HCT116 (cell line): Measurements from ENCODE around the gene GP1BB. TPM values are rescaled to one million over a fixed set of nuclear protein-coding genes. Genes with fewer than 3 reads are reported as not detected.

Experiments used
- ATAC-seq: fragments of 200-7000 bp; cut with Tn5 transposase; 2 replicates; pipeline ENCODE4 v1.9.1; 2020; ENCODE audit warnings: mild to moderate bottlenecking, moderate library complexity
- BruUV-seq: library from RNA; stranded (reverse); fragments of 400-500 nt; replicated peaks from 2 replicates; lab custom pipeline; 2021; lab: Mats Ljungman, UMichigan
- CTCF ChIA-PET: fragments of 300-600 bp; sonication (Branson Sonifier 250); formaldehyde crosslinking; loops from one replicate; lab custom pipeline; 2021; ENCODE audit warnings: antibody characterized with exemption; lab: Charles Lee
- POLR2A ChIA-PET: fragments of 300-600, 350-600 bp; sonication (Branson Sonifier 250); formaldehyde crosslinking; loops from one replicate; lab custom pipeline; 2021; ENCODE audit warnings: antibody characterized with exemption; lab: Charles Lee
- RAD21 ChIA-PET, 2 experiments: fragments of 300-600 bp; sonication (Branson Sonifier 250); formaldehyde crosslinking; loops; one replicate each; lab custom pipeline; 2023; ENCODE audit warnings: low total read pairs in 2 of 2; ENCODE audit not compliant: uncharacterized antibody in 2 of 2, unreplicated experiment in 2 of 2, low non-redundant PET in 1 of 2; lab: Charles Lee
- DNase-seq: peaks from one replicate; pipeline ENCODE4 v3.0.0-alpha.2; 2010; ENCODE audit warnings: low read depth, low spot score
- H2AFZ ChIP-seq: fragments of 200-600 bp; shearing (Covaris generic), sonication (generic); 2 replicates; pipeline ENCODE4 v1.6.1; 2017; ENCODE audit warnings: low read depth, mixed run types, mixed read lengths, antibody characterized with exemption, low read length; ENCODE audit not compliant: poor library complexity, severe bottlenecking
- H3K27ac ChIP-seq: 2 replicates; pipeline ENCODE4 v1.5.1; 2012; ENCODE audit warnings: low read depth, low read length
- H3K27me3 ChIP-seq: fragments of 200-600 bp; sonication (generic); 2 replicates; pipeline ENCODE4 v1.6.1; 2016; ENCODE audit warnings: mixed run types, low read length, mixed read lengths; ENCODE audit not compliant: insufficient read depth
- H3K36me3 ChIP-seq, 2 experiments: fragments of 200-500 bp in 1 of 2; fragments of 200-600 bp in 1 of 2; sonication (Bioruptor generic) in 1 of 2; sonication (generic) in 1 of 2; 2 replicates each; pipeline versions ENCODE4 v1.5.1 to v1.6.1; 2014 to 2016; ENCODE audit warnings: low read length in 2 of 2, inconsistent platforms in 1 of 2, mixed read lengths in 1 of 2, mixed run types in 1 of 2; ENCODE audit not compliant: insufficient read depth in 2 of 2, control insufficient read depth in 1 of 2
- H3K4me1 ChIP-seq, 2 experiments: fragments of 200-600 bp in 1 of 2; sonication (generic) in 1 of 2; 2 replicates each; pipeline versions ENCODE4 v1.5.1 to v1.6.1; 2012 to 2017; ENCODE audit warnings: low read length in 2 of 2, inconsistent platforms in 1 of 2, mild to moderate bottlenecking in 1 of 2, mixed read lengths in 1 of 2, mixed run types in 1 of 2, moderate library complexity in 1 of 2; ENCODE audit not compliant: insufficient read depth in 2 of 2, control insufficient read depth in 1 of 2
- H3K4me2 ChIP-seq: fragments of 200-600 bp; sonication (generic); 2 replicates; pipeline ENCODE4 v1.6.1; 2017; ENCODE audit warnings: mixed run types, low read length, mixed read lengths
- H3K4me3 ChIP-seq, 2 experiments: fragments of 200-600 bp in 1 of 2; sonication (generic) in 1 of 2; replicated peaks in 1 of 2; 2 replicates each; pipeline ENCODE4 v1.5.1; 2011 to 2016; ENCODE audit warnings: low read length in 2 of 2, control low read depth in 1 of 2, low read depth in 1 of 2, mild to moderate bottlenecking in 1 of 2, mixed read lengths in 1 of 2, mixed run types in 1 of 2
- H3K79me2 ChIP-seq: fragments of 200-600 bp; sonication (generic); 2 replicates; pipeline ENCODE4 v1.6.1; 2017; ENCODE audit warnings: mild to moderate bottlenecking, mixed run types, low read length, moderate library complexity, mixed read lengths; ENCODE audit not compliant: insufficient read depth
- H3K9ac ChIP-seq: fragments of 200-600 bp; sonication (generic); 2 replicates; pipeline ENCODE4 v1.6.1; 2016; ENCODE audit warnings: low read length, mixed read lengths
- H3K9me2 ChIP-seq: fragments of 200-600 bp; sonication (generic), shearing (Covaris generic); 2 replicates; pipeline ENCODE4 v1.6.1; 2017; ENCODE audit warnings: mixed run types, mild to moderate bottlenecking, moderate library complexity; ENCODE audit not compliant: insufficient read depth
- H3K9me3 ChIP-seq, 2 experiments: fragments of 200-500 bp in 1 of 2; fragments of 200-600 bp in 1 of 2; sonication (Bioruptor generic) in 1 of 2; sonication (generic) in 1 of 2; 2 replicates each; pipeline ENCODE4 v1.6.1; 2014 to 2017; ENCODE audit warnings: low read length in 2 of 2, mixed read lengths in 2 of 2, inconsistent platforms in 1 of 2, low read depth in 1 of 2, mild to moderate bottlenecking in 1 of 2, mixed run types in 1 of 2, moderate library complexity in 1 of 2; ENCODE audit not compliant: control insufficient read depth in 1 of 2, insufficient read depth in 1 of 2
- H4K20me1 ChIP-seq: fragments of 200-600 bp; sonication (generic), shearing (Covaris generic); 2 replicates; pipeline ENCODE4 v1.6.1; 2017; ENCODE audit warnings: mixed run types, mild to moderate bottlenecking, moderate library complexity; ENCODE audit not compliant: insufficient read depth
- EGR1 ChIP-seq: IDR thresholded peaks from 2 replicates; pipeline ENCODE4 v1.6.1; 2012; ENCODE audit warnings: low read depth
- ELF1 ChIP-seq: IDR thresholded peaks from 2 replicates; pipeline ENCODE4 v1.6.1; 2012; ENCODE audit warnings: low read depth, borderline replicate concordance
- JUND ChIP-seq: IDR thresholded peaks from 2 replicates; pipeline ENCODE4 v1.6.1; 2012
- ZFX ChIP-seq: fragments of 450-650 bp; IDR thresholded peaks from 2 replicates; pipeline ENCODE4 v1.6.1; 2017
- intact Hi-C: fragments of 100-400 bp; cut with micrococcal nuclease; formaldehyde crosslinking; loops from 2 replicates; pipeline ENCODE4 v1.10.0; 2022
- total RNA-seq: library from RNA; stranded (reverse); gene quantifications from one replicate; pipeline ENCODE4 v1.2.1, GENCODE V29; 2021; ENCODE audit not compliant: unreplicated experiment
- TF ChIP-seq, protein P1 (sequence below): IDR thresholded peaks from 2 replicates; pipeline ENCODE4 v1.6.1; 2012
- TF ChIP-seq, protein P2 (sequence below): IDR thresholded peaks from 2 replicates; pipeline ENCODE4 v1.6.1; 2011; ENCODE audit warnings: mild to moderate bottlenecking, low read length, moderate library complexity; ENCODE audit not compliant: insufficient replicate concordance; ENCODE audit errors: extremely low read depth
- TF ChIP-seq, protein P3 (sequence below): IDR thresholded peaks from 2 replicates; pipeline ENCODE4 v1.6.1; 2012; ENCODE audit warnings: low read depth

Gene GP1BB
- total RNA-seq, 1 experiment from 2014 or later: 4.8 TPM

DNA sequence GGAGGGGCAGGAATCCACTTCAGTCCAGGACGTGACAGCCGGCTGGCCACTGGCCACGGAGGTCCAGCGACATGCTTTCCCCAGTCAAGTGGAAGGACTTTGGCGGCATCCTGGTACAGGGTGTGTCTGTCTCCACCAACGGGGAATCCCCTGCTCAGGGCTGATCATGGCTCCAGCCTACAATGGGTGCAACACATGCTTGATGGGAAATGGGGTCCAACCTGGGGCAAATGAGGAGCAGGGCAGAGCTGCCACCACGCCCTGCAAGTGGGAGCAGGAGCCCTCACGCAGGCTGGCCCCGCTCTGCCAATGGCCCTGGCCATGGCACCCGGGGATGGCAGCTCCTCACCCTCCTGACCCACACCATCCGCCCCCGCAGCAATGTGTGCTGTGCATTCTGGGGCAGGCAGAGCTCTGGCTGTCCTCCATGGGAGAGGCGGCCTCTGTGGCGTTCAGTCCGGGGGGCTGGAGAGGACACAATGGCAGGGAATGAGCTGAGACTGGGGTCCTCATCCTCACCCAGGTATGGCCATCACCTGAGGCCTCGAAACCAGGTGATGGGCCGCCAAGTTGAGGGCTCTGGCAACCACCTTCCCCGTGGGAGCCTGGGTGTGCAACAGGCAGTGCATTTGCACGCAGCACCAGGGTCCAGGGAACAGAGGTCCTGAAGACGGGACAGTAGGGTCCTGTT lies 14.9 kb upstream of the GP1BB start:
- H3K4me2 ChIP-seq: no peak overlapping the region
- H4K20me1 ChIP-seq: no peaks in the 10 kb centered on the region
- intact Hi-C loops: no loop called here
- no peak overlapping the region for H3K4me3 ChIP-seq
- H3K27ac ChIP-seq: no peak overlapping the region
- H3K9me2 ChIP-seq: no peaks in the 10 kb centered on the region
- TF ChIP-seq, protein P1, sequence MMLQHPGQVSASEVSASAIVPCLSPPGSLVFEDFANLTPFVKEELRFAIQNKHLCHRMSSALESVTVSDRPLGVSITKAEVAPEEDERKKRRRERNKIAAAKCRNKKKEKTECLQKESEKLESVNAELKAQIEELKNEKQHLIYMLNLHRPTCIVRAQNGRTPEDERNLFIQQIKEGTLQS: no peak
- TF ChIP-seq ELF1: no peak
- TF ChIP-seq ZFX: no peak
- TF ChIP-seq EGR1: no peak
- TF ChIP-seq, protein P2, sequence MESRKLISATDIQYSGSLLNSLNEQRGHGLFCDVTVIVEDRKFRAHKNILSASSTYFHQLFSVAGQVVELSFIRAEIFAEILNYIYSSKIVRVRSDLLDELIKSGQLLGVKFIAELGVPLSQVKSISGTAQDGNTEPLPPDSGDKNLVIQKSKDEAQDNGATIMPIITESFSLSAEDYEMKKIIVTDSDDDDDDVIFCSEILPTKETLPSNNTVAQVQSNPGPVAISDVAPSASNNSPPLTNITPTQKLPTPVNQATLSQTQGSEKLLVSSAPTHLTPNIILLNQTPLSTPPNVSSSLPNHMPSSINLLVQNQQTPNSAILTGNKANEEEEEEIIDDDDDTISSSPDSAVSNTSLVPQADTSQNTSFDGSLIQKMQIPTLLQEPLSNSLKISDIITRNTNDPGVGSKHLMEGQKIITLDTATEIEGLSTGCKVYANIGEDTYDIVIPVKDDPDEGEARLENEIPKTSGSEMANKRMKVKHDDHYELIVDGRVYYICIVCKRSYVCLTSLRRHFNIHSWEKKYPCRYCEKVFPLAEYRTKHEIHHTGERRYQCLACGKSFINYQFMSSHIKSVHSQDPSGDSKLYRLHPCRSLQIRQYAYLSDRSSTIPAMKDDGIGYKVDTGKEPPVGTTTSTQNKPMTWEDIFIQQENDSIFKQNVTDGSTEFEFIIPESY: no peak
- TF ChIP-seq JUND: no peak
- TF ChIP-seq, protein P3, sequence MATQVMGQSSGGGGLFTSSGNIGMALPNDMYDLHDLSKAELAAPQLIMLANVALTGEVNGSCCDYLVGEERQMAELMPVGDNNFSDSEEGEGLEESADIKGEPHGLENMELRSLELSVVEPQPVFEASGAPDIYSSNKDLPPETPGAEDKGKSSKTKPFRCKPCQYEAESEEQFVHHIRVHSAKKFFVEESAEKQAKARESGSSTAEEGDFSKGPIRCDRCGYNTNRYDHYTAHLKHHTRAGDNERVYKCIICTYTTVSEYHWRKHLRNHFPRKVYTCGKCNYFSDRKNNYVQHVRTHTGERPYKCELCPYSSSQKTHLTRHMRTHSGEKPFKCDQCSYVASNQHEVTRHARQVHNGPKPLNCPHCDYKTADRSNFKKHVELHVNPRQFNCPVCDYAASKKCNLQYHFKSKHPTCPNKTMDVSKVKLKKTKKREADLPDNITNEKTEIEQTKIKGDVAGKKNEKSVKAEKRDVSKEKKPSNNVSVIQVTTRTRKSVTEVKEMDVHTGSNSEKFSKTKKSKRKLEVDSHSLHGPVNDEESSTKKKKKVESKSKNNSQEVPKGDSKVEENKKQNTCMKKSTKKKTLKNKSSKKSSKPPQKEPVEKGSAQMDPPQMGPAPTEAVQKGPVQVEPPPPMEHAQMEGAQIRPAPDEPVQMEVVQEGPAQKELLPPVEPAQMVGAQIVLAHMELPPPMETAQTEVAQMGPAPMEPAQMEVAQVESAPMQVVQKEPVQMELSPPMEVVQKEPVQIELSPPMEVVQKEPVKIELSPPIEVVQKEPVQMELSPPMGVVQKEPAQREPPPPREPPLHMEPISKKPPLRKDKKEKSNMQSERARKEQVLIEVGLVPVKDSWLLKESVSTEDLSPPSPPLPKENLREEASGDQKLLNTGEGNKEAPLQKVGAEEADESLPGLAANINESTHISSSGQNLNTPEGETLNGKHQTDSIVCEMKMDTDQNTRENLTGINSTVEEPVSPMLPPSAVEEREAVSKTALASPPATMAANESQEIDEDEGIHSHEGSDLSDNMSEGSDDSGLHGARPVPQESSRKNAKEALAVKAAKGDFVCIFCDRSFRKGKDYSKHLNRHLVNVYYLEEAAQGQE: no peak
- RAD21 ChIA-PET: no interaction called here
- H3K36me3 ChIP-seq: no peaks in the 10 kb centered on the region
- DNase-seq (no peak), ATAC-seq (no peak)
- no peak overlapping the region for H3K9ac ChIP-seq
- no peaks in the 10 kb centered on the region for H3K27me3 ChIP-seq
- no peaks in the 10 kb centered on the region; a peak in 1 of 4 replicates for H3K4me1 ChIP-seq
- BruUV-seq: no TSS peak
- no peaks in the 10 kb centered on the region for H3K9me3 ChIP-seq
- H2AFZ ChIP-seq: no peak overlapping the region
- CTCF ChIA-PET: interaction anchor here (1.1 kb wide), 1 partner anchor 28 kb away, joined by 3 read pairs; no protein-coding TSS in a partner anchor
- no peaks in the 10 kb centered on the region for H3K79me2 ChIP-seq
- POLR2A ChIA-PET: no interaction called here
